Mammary epithelial cell (primary cell): ENCODE data around the gene LMOD2.

Experiments used
- CTCF ChIP-seq, 2 donors: IDR thresholded peaks in 1 of 2; conservative IDR thresholded peaks in 1 of 2; 2 replicates each; pipeline ENCODE4 v1.5.1; 2011 to 2012; ENCODE audit warnings: inconsistent platforms in 2 of 2, low read length in 2 of 2, mild to moderate bottlenecking in 2 of 2, control low read depth in 1 of 2, low read depth in 1 of 2; ENCODE audit not compliant: insufficient read depth in 1 of 2; ENCODE audit errors: extremely low read depth in 1 of 2
- EZH2 ChIP-seq: IDR thresholded peaks from 2 replicates; pipeline ENCODE4 v1.6.1; 2012; ENCODE audit warnings: low read length, inconsistent platforms, borderline replicate concordance

DNA sequence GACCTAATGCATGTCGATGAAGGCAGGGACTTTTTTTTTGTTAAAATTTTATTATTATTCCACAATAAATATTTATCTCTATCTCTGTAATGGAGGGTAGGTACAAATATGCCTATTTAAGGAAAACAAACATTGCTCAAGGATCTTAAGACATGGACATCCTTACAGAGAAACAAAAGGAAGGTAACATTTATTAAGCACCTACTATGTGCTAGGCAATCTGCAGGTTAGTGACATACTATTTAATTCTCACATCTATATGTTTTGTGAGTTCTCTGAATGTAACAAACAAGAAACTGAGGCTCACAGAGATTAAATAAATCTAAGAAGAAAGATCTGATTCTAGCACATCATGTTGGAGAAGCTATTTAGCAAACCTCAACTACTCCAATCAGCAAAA, 32.1 kb downstream of the LMOD2 start:
- TF ChIP-seq CTCF (conservative IDR thresholded peaks at IDR 0.05 in 1 of 2, IDR thresholded peaks at IDR 0.05 in 1 of 2; ENCODE audit: extremely low read depth in 1 of 2, insufficient read depth in 1 of 2, low read depth in 1 of 2, low read length in 2 of 2) (no peak), EZH2 (no peak)
